HG03159 (cell line): Measurements from ENCODE around the gene PDE6B.
"Not testable (repeated sequence)": the region's sequence is repeated elsewhere in the genome, so short reads cannot be mapped to it uniquely, and the experiment has no call there.

Experiments used
- ATAC-seq: cut with Tn5 transposase; IDR thresholded peaks from one replicate; pipeline ENCODE4 v1.9.1; 2021; ENCODE audit warnings: mild to moderate bottlenecking, moderate library complexity; ENCODE audit not compliant: unreplicated experiment

Gene PDE6B

DNA sequence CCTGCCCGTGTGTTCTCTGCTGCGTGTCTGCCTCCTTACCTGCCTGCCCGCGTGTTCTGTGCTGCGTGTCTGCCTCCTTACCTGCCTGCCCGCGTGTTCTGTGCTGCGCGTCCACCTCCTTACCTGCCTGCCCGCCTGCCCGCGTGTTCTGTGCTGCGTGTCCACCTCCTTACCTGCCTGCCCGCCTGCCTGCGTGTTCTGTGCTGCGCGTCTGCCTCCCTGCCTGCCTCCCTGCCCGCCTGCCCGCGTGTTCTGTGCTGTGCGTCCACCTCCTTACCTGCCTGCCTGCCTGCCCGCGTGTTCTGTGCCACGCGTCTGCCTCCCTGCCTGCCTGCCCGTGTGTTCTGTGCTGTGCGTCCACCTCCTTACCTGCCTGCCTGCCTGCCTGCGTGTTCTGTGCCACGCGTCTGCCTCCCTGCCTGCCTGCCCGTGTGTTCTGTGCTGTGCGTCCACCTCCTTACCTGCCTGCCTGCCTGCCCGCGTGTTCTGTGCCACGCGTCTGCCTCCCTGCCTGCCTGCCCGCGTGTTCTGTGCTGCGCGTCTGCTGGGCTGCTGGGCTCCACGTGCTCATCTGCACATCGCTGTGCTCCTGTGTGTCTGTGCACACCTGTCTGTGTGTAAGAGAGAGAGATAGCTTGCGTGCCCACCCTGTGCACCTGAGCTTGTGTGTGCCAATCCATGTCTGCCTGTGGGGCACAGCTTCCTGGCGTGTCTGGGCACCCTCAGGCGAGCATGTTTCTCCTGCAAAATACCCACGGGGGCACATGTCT lies 9.9 kb downstream of the PDE6B start:
- not testable (repeated sequence) for ATAC-seq

GRCh38 chr4:635851-636627 lies 10.7 kb downstream of the PDE6B start:
- ATAC-seq = no peak

- no peak for ATAC-seq
These were observed 11.3 kb downstream of the PDE6B start for GRCh38 chr4:636628-637159.

- ATAC-seq = no peak
These were observed 12.3 kb downstream of the PDE6B start for GRCh38 chr4:637536-638280.

GRCh38 chr4:642366-642765 lies 17.0 kb downstream of the PDE6B start:
- ATAC-seq = not testable (repeated sequence)

DNA sequence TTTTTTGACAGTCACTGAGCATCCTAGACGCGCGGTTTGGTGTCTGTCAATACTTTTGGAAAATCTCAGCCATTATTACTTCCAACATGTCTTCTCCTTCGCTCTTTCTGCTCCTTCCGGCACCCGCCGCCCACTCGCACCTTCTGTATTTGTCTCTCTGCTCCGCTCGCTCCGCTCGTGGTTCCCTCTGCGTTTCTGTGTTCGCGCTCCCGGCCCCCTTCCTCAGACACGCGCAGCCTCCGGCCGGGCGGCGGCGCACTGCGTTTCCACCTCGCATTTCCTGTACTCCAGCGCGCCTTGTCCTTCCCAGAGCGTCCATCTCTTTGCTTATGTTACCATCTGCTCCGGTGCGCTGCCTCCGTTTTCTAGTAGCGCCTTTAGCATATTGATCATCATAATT lies 21.1 kb downstream of the PDE6B start:
- no peak for ATAC-seq

DNA sequence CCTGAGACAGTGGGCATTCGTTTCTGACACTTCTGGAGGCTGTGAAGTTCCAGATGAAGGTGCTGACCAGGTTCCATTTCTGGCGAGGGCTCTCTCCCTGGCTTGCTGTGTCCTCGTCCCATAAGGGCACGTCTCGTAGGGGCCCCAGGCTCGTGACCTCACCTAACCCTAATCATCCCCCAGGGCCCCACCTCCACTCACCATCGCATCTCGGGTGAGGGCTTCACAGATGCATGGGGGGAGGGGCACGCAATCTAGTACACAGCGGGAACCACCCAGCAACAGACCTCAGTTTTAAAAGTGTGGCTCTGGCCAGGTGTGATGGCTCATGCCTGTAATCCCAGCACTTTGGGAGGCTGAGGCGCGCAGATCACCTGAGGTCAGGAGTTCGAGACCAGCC lies 22.1 kb downstream of the PDE6B start:
- no peak for ATAC-seq

GRCh38 chr4:648579-649292 lies 23.4 kb downstream of the PDE6B start:
- no peak for ATAC-seq

DNA sequence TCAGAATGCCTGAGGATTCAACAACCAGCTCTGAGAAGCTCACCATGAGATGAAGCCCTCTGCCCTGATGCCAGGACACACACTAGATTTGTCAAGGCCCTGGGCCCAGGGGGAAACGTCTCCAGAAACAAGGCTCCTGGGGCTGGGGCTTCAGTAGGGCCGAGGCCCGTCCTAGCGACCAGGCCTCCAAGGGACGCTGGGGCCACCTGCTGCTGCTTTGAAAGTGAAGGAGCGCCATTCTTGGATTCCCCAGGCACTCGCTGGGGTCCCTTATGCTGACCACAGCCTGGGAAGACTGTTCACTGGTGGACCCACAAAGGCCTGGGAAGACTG lies 23.9 kb downstream of the PDE6B start:
- no peak for ATAC-seq

DNA sequence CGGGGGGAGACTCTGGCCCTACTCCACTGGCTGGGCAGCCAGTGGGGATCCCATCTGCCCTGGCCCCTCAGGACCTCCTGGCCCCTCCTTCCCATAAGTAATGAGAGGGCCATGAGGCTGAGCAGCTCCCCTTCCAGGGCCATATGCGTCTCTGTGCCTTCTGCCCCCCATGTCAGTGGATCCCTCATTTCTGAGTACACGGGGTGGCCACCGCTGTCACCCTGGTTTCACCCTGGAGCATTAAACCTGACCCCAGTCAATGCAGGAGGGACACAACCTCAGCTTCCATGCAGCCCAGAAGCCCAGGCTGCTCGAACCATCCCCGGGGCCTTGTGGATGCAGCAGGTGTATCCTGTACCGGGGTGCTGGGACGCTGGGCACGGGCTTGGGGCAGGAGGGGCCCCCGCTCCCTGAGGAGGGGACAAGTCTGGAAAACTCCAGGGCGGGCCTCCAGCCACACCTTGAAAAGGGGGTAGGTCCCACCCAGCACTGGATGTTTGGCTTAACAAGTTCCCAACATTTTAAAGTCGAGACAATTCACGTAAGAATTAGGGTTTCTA lies 24.5 kb downstream of the PDE6B start:
- no peak for ATAC-seq

GRCh38 chr4:650461-650860 lies 25.1 kb downstream of the PDE6B start:
- ATAC-seq = no peak

DNA sequence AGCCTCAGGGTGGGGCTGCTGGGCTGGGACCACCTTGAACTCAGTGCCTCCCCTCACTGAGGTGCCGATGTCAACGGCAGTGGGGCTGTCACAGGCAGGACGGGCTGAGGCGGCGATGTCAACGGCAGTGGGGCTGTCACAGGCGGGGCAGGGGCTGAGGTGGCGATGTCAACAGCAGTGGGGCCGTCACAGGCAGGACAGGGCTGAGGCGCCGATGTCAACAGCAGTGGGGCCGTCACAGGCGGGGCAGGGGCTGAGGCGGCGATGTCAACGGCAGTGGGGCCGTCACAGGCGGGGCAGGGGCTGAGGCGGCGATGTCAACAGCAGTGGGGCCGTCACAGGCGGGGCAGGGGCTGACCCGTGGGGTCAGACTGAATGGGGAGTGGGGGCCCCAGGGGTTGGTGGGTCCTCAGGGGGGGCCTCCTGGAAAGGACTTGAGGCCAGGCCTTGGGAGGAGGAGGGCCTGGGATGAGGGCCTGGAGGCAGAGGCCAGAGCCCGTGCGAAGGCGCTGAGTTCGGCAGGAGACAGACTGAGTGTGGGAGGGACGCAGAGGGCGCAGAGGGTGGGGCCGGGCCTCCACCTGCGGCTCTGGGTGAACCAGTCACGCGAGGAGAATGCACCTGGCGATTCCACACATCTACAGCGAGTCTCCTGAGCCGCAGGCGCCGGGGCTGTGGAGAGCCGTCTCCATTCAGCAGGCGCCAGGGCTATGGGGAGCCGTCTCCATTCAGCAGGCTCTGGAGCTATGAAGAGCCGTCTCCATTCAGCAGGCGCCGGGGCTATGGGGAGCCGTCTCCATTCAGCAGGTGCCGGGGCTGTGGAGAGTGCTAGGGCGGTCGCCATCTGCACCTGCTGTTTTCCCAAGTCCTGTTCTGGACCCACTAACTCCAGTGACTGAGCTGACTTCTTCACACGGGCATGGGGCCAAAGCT lies 25.8 kb downstream of the PDE6B start:
- no peak for ATAC-seq

GRCh38 chr4:651884-652642 lies 26.7 kb downstream of the PDE6B start:
- ATAC-seq = no peak

- no peak for ATAC-seq
These were observed 27.9 kb downstream of the PDE6B start for GRCh38 chr4:653080-653821.

- no peak for ATAC-seq
These were observed 28.6 kb downstream of the PDE6B start for GRCh38 chr4:653831-654502.

DNA sequence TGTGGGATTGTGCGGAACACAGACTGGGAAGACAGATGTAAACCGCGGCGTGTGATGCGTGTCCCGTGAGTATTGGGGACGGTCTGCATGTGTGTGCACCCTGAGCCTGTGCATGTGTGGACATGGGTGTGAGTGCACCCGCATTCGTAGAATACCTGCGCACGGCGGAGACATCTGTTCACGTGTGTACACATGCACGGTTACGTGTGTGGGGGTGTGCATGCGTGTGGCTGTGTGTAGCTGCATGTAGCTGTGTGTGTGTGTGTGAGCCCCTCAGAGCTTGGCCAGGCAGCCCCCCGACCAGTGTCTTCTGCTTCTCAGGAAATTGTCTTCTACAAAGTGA lies 29.1 kb downstream of the PDE6B start:
- no peak for ATAC-seq

GRCh38 chr4:654871-655463 lies 29.6 kb downstream of the PDE6B start:
- ATAC-seq = no peak
